ENCODE measurements around the gene PRM2.

The PRM2 gene

GRCh38 chr16:11225677-11226549 is 50.4 kb downstream of the PRM2 start:
- DNase-seq (ENCODE audit: low spot score) = no peak
